GM13977 (cell line): Measurements from ENCODE around the gene ABLIM3.

Experiments used
- DNase-seq: peaks from one replicate; pipeline ENCODE4 v3.0.0; 2012; ENCODE audit warnings: low spot score
- CTCF ChIP-seq: IDR thresholded peaks from 2 replicates; pipeline ENCODE4 v1.5.1; 2012; ENCODE audit warnings: mild to moderate bottlenecking, control low read depth; ENCODE audit not compliant: insufficient read depth; ENCODE audit errors: extremely low read depth, missing control alignments
- in situ Hi-C: fragments of 300-500 bp; cut with MboI; formaldehyde crosslinking; loops from one replicate; pipeline ENCODE4 v1.12.0; 2022; ENCODE audit warnings: low sequenced_read_pairs, low pct_unique_long_range_greater_than_20kb, mixed read lengths, inconsistent platforms; ENCODE audit not compliant: unreplicated experiment

The ABLIM3 gene

GRCh38 chr5:149123211-149123610 lies 18.1 kb upstream of the ABLIM3 start:
- TF ChIP-seq CTCF, result no peak
- no peak for DNase-seq
- in situ Hi-C loops, result no loop called here

- in situ Hi-C loops, result no loop called here
- no peak for DNase-seq
- TF ChIP-seq CTCF, result no peak
Observed at GRCh38 chr5:149125386-149125891, 15.9 kb upstream of the ABLIM3 start.

DNA sequence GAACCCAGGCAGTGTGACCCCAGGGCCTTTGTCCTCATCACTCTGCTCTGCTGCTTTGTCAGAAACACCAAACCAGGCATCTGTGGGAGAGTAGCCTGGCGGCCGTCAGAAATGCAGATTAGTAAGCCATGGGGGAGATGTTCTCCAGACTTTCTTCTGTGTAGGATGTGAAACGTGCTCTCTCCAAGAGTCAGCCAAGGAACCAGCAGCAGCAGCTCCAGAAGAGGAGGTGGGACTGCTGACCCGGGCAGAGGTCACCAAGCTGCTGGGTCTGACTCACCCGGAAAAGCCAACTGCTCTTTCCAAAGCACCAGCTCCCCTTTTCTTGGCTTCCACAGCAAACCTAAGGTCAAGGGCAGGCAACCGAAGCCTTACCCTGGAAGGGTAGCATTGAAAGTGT lies 14.4 kb upstream of the ABLIM3 start:
- DNase-seq, result no peak
- in situ Hi-C loops, result no loop called here

GRCh38 chr5:149127394-149127955 lies 13.8 kb upstream of the ABLIM3 start:
- no peak for DNase-seq
- no peak for TF ChIP-seq CTCF
- in situ Hi-C loops, result no loop called here

More for the DNA sequence above, 14.4 kb upstream of the ABLIM3 start:
- TF ChIP-seq CTCF, result no peak

- in situ Hi-C loops, result no loop called here
- peak; percentile 55 for TF ChIP-seq CTCF
- DNase-seq, result no peak
Observed at GRCh38 chr5:149128023-149128875, 13.0 kb upstream of the ABLIM3 start.

DNA sequence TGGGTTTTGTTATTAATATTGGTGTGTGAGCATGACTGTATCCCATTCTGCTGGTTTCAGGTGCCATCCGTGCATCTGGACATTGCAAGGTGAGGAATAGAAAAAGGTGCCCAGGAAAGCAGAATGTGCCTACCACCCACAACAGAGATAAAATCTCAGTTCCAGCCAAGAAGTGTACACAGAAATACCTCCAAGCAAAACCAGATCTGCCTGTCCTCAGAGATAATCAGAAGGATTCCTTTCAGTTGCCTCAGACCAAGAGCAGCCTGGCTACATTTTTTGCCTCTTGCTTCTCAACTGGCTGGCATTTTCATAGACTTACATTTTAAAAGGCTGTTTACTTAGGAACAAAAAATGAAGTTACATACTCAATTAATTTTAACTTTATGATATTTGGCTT lies 12.1 kb upstream of the ABLIM3 start:
- in situ Hi-C loops, result no loop called here
- DNase-seq, result no peak
- no peak for TF ChIP-seq CTCF
